Endothelial cell of umbilical vein (primary cell): Measurements from ENCODE around the gene FCSK. TPM values are rescaled to one million over a fixed set of nuclear protein-coding genes. Genes with fewer than 3 reads are reported as not detected.

Source experiments
- BruUV-seq: library from RNA; stranded (reverse); fragments of 400-500 nt; replicated peaks from 2 replicates; lab custom pipeline; 2021; lab: Mats Ljungman, UMichigan
- CTCF ChIA-PET: fragments of 300-600, 350-600 bp; sonication (Branson Sonifier 250); formaldehyde crosslinking; loops from one replicate; lab custom pipeline; 2021; ENCODE audit warnings: antibody characterized with exemption, inconsistent platforms; lab: Charles Lee
- POLR2A ChIA-PET: fragments of 300-600, 350-600 bp; sonication (Branson Sonifier 250); formaldehyde crosslinking; loops from one replicate; lab custom pipeline; 2021; ENCODE audit warnings: antibody characterized with exemption, inconsistent platforms; lab: Charles Lee
- DNase-seq: peaks from one replicate; pipeline ENCODE4 v3.0.0-alpha.2; 2011; ENCODE audit warnings: low read depth, low spot score
- FAIRE-seq: peaks from 2 replicates; lab custom pipeline; 2011; peaks lifted over from hg19 to GRCh38; lab: Jason Lieb, UNC
- H2AFZ ChIP-seq: 2 replicates; pipeline ENCODE4 v1.6.0; 2012; ENCODE audit warnings: low read depth, low read length, control low read depth, inconsistent platforms
- H3K27ac ChIP-seq: 2 replicates; pipeline ENCODE4 v1.5.1; 2011; ENCODE audit warnings: low read depth, mild to moderate bottlenecking, control low read depth, low read length, moderate library complexity; ENCODE audit not compliant: insufficient read depth
- H3K27me3 ChIP-seq, 2 experiments: 2 replicates each; pipeline versions ENCODE4 v1.6.0 to v1.6.1; 2011; ENCODE audit warnings: low read length in 2 of 2, mixed read lengths in 1 of 2; ENCODE audit not compliant: control insufficient read depth in 2 of 2, insufficient read depth in 2 of 2
- H3K36me3 ChIP-seq, 2 experiments: 2 replicates in 1 of 2; 3 replicates in 1 of 2; pipeline ENCODE4 v1.5.1; 2011; ENCODE audit warnings: low read length in 2 of 2, mild to moderate bottlenecking in 1 of 2, moderate library complexity in 1 of 2; ENCODE audit not compliant: control insufficient read depth in 2 of 2, insufficient read depth in 2 of 2; ENCODE audit errors: extremely low read depth in 1 of 2
- H3K4me1 ChIP-seq: 3 replicates; pipeline ENCODE4 v1.5.1; 2011; ENCODE audit warnings: mild to moderate bottlenecking, low read length; ENCODE audit not compliant: control insufficient read depth, insufficient read depth; ENCODE audit errors: extremely low read depth
- H3K4me2 ChIP-seq: 2 replicates; pipeline ENCODE4 v1.6.1; 2011; ENCODE audit warnings: low read length, control low read depth, mixed read lengths; ENCODE audit not compliant: insufficient read depth
- H3K4me3 ChIP-seq, 3 experiments: fragments of 200-600 bp in 1 of 3; sonication (generic), shearing (Covaris generic) in 1 of 3; replicated peaks in 1 of 3; 2 replicates each; pipeline ENCODE4 v1.5.1; 2011 to 2016; ENCODE audit warnings: control low read depth in 3 of 3, low read length in 3 of 3, mild to moderate bottlenecking in 2 of 3, inconsistent platforms in 1 of 3, low read depth in 1 of 3, moderate library complexity in 1 of 3; ENCODE audit not compliant: insufficient read depth in 1 of 3
- H3K79me2 ChIP-seq: 2 replicates; pipeline ENCODE4 v1.6.0; 2012; ENCODE audit warnings: low read length, inconsistent platforms; ENCODE audit not compliant: control insufficient read depth, insufficient read depth
- H3K9ac ChIP-seq: replicated peaks from 2 replicates; pipeline ENCODE3; 2011; ENCODE audit warnings: low read length, control low read depth; ENCODE audit not compliant: insufficient read depth; ENCODE audit errors: extremely low read depth
- H3K9me1 ChIP-seq: replicated peaks from 3 replicates; pipeline ENCODE4 v1.6.0; 2011; ENCODE audit warnings: mild to moderate bottlenecking, low read length; ENCODE audit not compliant: control insufficient read depth, insufficient read depth; ENCODE audit errors: extremely low read depth
- H3K9me3 ChIP-seq: replicated peaks from 2 replicates; pipeline ENCODE4 v1.5.1; 2012; ENCODE audit warnings: low read length, inconsistent platforms; ENCODE audit not compliant: control insufficient read depth, insufficient read depth
- H4K20me1 ChIP-seq: replicated peaks from 2 replicates; pipeline ENCODE3; 2011; ENCODE audit warnings: mild to moderate bottlenecking, low read length; ENCODE audit not compliant: control insufficient read depth, insufficient read depth; ENCODE audit errors: extremely low read depth
- EZH2 ChIP-seq: IDR thresholded peaks from 2 replicates; pipeline ENCODE4 v1.6.1; 2012; ENCODE audit warnings: borderline replicate concordance, low read depth, mild to moderate bottlenecking, moderate library complexity, low read length, inconsistent platforms; ENCODE audit not compliant: severe bottlenecking
- FOS ChIP-seq: IDR thresholded peaks from 2 replicates; pipeline ENCODE4 v1.6.1; 2011; ENCODE audit warnings: mild to moderate bottlenecking, low read length, moderate library complexity, borderline replicate concordance; ENCODE audit not compliant: insufficient read depth
- GATA2 ChIP-seq: IDR thresholded peaks from 2 replicates; pipeline ENCODE4 v1.7.0; 2011; ENCODE audit warnings: low read depth, mild to moderate bottlenecking, moderate library complexity, mixed read lengths, low read length; ENCODE audit not compliant: insufficient read length, insufficient read depth
- JUN ChIP-seq: IDR thresholded peaks from 2 replicates; pipeline ENCODE4 v1.6.1; 2011; ENCODE audit warnings: borderline replicate concordance, low read depth; ENCODE audit not compliant: insufficient read length, insufficient read depth
- MYC ChIP-seq: IDR thresholded peaks from one replicate; pipeline ENCODE4 v1.6.1; 2011; ENCODE audit warnings: mild to moderate bottlenecking, low read depth, low read length
- POLR2A ChIP-seq: IDR thresholded peaks from 2 replicates; pipeline ENCODE4 v1.6.1; 2012; ENCODE audit warnings: low read depth, mild to moderate bottlenecking, control low read depth, low read length
- POLR2AphosphoS5 ChIP-seq: IDR thresholded peaks from 2 replicates; pipeline ENCODE4 v1.6.1; 2012; ENCODE audit warnings: low read depth, mild to moderate bottlenecking, control low read depth, low read length, moderate library complexity; ENCODE audit not compliant: insufficient read depth
- dilution Hi-C: fragments of 300-500 bp; cut with MboI; formaldehyde crosslinking; loops from one replicate; pipeline ENCODE4 v1.15.0; 2019; ENCODE audit warnings: low sequenced_read_pairs; ENCODE audit not compliant: extremely low pct_ligation_motif_present
- intact Hi-C: fragments of 100-400 bp; cut with micrococcal nuclease; formaldehyde crosslinking; loops from one replicate; pipeline ENCODE4 v1.10.0; 2022
- polyA plus RNA-seq, 4 experiments: library from polyadenylated mRNA; depleted of rRNA in 3 of 4; stranded (reverse) in 3 of 4; unstranded in 1 of 4; fragments of >200 nt; gene quantifications; 2 replicates each; pipeline versions ENCODE4 v1.2.1 to v1.2.3, GENCODE V29; 2011 to 2012; ENCODE audit warnings: missing spikeins in 1 of 4
- total RNA-seq: library from RNA; stranded (reverse); gene quantifications from 2 replicates; pipeline ENCODE4 v1.2.3, GENCODE V29; 2021
- TF ChIP-seq, protein P1 (sequence below), 2 donors: IDR thresholded peaks; 1 replicate in 1 of 2; 2 replicates in 1 of 2; pipeline ENCODE4 v1.5.1; 2011; ENCODE audit warnings: low read length in 2 of 2, mild to moderate bottlenecking in 2 of 2, moderate library complexity in 2 of 2, control low read depth in 1 of 2, inconsistent platforms in 1 of 2, low read depth in 1 of 2; ENCODE audit not compliant: insufficient read depth in 1 of 2; ENCODE audit errors: extremely low read depth in 1 of 2
- TF ChIP-seq, protein P2 (sequence below): IDR thresholded peaks from 2 replicates; pipeline ENCODE4 v1.6.1; 2011; ENCODE audit not compliant: insufficient read depth, insufficient read length

The FCSK gene
- total and polyA plus RNA-seq, 2 donors (not counting 3 experiments of a cell fraction or from before 2014, with no cell fraction given) = 12.4 to 18.0 TPM

DNA sequence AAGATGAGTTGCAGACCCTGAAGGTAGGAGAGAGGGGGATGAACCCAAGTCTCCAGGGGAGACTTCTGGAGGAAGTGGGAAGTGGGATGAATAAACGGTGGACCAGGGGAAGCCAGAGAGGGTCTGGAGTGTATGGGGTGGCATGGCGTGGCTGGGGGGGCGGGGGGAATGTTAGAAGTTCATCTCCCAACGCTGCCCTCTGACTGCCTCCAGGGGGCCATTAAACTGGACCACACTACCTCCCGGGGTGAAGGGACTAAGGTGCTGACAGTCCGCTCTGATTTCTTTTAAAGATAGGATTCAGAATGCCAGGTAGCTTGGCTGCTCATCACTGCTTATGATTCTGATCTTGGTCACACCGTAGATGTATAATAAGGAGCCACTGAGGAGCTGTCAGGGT lies 36.7 kb upstream of the FCSK start:
- no peaks in the 10 kb centered on the region for H3K9me3 ChIP-seq
- POLR2A ChIA-PET = no interaction called here
- CTCF ChIA-PET = interaction anchor here (1.2 kb wide), 3 partner anchors 12 to 59 kb away, joined by 3 read pairs; no protein-coding TSS in a partner anchor

More for the DNA sequence above, 36.7 kb upstream of the FCSK start:
- DNase-seq (no peak), FAIRE-seq (no peak)
- intact Hi-C loops (no loop called here), dilution Hi-C loops (no loop called here)
- Histone ChIP-seq H3K4me3 (no peak overlapping the region), H3K79me2 (peaks cover 34% of the 10 kb centered on the region), H2AFZ (no peak overlapping the region), H3K9ac (no peak overlapping the region), H3K4me2 (no peak overlapping the region), H3K27ac (no peak overlapping the region), H3K36me3 (peaks cover 0 to 7% of the 10 kb centered on the region in 2 experiments), H3K4me1 (peaks cover 10% of the 10 kb centered on the region), H3K9me1 (no peaks in the 10 kb centered on the region), H4K20me1 (no peaks in the 10 kb centered on the region), H3K27me3 (no peaks in the 10 kb centered on the region)
- no peak for TF ChIP-seq FOS
- TF ChIP-seq, protein P1, sequence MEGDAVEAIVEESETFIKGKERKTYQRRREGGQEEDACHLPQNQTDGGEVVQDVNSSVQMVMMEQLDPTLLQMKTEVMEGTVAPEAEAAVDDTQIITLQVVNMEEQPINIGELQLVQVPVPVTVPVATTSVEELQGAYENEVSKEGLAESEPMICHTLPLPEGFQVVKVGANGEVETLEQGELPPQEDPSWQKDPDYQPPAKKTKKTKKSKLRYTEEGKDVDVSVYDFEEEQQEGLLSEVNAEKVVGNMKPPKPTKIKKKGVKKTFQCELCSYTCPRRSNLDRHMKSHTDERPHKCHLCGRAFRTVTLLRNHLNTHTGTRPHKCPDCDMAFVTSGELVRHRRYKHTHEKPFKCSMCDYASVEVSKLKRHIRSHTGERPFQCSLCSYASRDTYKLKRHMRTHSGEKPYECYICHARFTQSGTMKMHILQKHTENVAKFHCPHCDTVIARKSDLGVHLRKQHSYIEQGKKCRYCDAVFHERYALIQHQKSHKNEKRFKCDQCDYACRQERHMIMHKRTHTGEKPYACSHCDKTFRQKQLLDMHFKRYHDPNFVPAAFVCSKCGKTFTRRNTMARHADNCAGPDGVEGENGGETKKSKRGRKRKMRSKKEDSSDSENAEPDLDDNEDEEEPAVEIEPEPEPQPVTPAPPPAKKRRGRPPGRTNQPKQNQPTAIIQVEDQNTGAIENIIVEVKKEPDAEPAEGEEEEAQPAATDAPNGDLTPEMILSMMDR (IDR thresholded peaks at IDR 0.05; ENCODE audit: extremely low read depth in 1 of 2, insufficient read depth in 1 of 2, low read depth in 1 of 2, low read length in 2 of 2) = no peak
- no peak for TF ChIP-seq POLR2AphosphoS5
- no peak for TF ChIP-seq POLR2A
- TF ChIP-seq EZH2 = no peak
- no peak for TF ChIP-seq MYC
- TF ChIP-seq JUN = no peak
- TF ChIP-seq GATA2 = no peak
- TF ChIP-seq, protein P2, sequence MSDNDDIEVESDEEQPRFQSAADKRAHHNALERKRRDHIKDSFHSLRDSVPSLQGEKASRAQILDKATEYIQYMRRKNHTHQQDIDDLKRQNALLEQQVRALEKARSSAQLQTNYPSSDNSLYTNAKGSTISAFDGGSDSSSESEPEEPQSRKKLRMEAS = no peak
- BruUV-seq = no TSS peak
